GM18502 (cell line): ENCODE data around the gene CDKN1C.
A peak's percentile ranks its signal among the peaks of the same experiment; 100 is the strongest.

Experiments used
- ATAC-seq: cut with Tn5 transposase; IDR thresholded peaks from one replicate; pipeline ENCODE4 v1.9.1; 2021; ENCODE audit warnings: mild to moderate bottlenecking; ENCODE audit not compliant: unreplicated experiment, poor library complexity

The CDKN1C gene

DNA sequence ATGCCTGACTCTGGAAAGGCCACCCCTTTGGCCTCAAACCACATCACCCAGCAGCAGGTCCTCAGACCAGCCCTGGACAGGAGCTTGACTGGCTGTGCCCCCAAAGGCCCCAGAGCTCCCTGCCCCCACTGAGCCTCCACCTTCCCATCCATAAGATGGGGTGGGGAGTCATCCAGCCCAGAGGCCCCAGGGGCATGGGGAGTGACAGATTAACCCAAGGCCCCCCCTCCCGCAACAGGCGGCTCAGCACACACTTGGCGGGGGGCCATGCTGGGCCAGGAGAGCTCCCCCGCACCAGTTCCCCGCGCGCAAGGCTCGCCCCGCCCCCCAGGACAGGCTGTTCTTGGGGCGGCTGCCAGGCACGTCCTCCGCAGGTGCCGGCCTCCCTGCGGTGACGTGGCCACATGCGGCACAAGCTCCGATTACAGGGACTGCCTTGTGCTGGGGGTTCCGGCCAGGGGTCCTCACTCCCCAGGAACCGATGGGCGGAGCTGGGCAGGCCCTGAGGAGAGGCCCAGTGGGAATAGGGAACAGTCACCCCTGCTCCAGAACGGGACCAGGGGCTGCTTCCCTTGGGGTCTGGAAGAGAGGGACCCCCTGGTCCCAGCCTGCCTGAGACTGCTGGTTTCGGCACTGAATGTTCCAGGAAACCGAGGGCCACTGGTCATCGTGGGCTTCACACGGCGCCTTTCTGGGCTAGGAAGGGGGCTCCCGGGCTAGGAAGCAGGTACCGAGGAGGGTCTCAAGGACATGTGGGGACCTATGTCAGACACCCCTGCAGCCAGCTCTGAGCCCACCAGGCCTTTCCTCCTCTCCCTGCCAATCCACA lies 5.1 kb upstream of the CDKN1C start:
- no peak for ATAC-seq

DNA sequence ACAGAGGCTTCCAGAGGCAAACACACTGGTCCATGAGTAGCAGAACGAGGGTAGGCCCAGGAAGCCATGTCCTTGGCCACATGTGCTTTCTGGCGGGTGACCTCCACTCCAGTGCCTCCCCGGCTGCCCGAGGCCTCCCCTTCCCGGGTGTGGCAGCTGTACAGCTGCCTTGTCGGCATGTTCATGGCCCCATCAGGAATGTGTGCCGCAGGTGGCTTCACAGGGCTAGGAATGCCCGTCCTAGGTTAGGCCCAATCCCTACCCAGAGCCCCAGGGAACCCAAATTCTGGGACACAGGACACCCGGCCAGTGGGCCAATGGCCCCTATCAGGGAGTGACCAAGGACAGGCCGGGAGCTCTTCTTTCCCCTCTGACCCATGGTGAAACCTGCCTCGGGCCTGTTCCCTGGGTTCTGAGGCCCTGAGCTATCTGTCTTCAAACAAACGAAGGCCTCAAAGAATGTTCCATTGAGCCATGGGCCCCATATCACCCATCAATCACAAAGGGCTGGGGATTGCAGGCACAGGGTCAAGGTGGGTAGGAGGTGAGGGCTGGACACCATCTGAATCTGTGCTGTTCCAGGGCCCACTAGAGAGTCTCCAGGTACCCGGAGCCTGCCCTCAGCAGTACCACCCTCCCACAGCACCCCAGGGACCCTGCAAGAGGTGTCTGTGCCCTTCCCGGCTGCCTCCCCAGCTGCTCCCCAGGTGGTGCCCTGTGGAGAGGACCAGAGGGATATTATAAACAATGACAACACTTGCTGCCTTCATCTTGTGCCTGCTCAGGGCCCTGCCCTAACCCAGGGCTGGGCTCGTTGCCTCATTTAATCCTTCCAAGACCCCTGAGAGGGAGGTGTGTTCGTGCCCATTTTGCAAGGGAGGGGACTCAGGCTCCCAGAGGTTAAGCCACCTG lies 4.0 kb upstream of the CDKN1C start:
- no peak for ATAC-seq

GRCh38 chr11:2888266-2888968 lies 2.8 kb upstream of the CDKN1C start:
- ATAC-seq = no peak

DNA sequence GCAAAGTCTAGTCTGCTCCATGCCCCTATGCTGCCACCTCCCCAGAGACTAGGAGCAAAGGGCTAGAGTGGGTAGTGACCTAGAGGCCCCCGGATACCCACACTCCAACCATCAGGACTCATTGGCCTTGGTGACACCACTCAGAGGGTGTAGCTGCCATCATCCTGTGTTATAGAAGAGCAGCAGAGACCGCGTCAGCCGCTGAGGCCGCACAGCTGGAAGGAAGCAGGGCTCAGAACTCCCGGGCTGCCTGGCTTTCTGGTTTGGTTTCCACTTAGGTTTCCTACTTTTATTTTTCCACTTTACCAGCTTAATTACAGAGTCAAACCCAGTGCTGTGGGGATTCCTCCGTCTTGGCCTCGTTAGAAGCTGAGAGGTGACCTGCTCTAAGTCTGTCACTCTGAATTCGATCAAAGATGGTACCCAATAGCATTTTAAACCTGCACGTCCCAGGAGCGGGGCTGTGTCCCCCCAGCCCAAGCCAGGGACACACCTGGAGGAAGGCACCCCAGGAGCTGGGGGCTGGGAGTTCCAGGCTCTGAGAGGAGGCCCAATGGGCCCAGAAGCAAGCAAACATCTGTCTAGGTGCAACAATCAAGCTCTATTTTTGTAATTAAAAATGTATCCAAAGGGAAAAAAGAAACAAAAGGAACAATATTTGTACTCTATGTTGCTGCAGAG lies 2.1 kb upstream of the CDKN1C start:
- ATAC-seq = no peak

- no peak for ATAC-seq
Measured at GRCh38 chr11:2886936-2887335, 1.4 kb upstream of the CDKN1C start.

DNA sequence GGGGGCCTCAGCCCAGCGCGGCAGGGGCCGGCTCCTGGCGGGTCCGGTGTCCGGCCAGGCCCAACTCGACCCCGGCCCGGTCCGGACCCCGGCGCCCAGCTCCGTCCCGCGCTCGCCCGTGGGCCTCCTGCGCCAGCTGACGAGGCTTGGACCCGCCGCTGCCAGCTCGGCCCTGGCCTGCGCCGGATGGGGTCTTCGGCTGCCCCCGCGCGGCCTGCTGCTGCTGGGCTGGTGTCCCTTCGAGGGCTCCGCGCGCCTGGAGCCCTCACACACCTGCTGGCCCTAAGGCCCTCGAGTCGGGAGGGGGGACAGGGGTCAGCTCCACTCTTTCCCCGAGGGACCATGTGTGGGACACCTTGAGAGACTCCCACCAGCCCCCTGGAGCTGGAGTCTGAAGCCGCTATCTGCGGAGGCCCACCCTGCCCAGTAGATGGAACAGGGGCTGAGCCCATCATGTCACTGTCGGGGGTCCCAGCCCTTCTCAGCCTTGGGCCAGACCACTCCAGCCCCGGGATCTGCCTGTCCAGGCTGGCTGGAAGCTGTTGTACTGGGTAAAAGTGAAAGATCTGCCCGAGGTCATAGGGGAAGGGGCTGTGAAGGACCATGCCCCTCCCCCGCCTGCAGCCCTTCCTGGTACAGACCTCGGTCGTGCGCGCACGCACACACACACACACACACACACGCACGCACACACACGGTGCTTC lies 768 bp upstream of the CDKN1C start:
- ATAC-seq = peak; percentile 9

GRCh38 chr11:2885017-2885677 lies 428 bp downstream of the CDKN1C start:
- ATAC-seq = peak; percentile 7

DNA sequence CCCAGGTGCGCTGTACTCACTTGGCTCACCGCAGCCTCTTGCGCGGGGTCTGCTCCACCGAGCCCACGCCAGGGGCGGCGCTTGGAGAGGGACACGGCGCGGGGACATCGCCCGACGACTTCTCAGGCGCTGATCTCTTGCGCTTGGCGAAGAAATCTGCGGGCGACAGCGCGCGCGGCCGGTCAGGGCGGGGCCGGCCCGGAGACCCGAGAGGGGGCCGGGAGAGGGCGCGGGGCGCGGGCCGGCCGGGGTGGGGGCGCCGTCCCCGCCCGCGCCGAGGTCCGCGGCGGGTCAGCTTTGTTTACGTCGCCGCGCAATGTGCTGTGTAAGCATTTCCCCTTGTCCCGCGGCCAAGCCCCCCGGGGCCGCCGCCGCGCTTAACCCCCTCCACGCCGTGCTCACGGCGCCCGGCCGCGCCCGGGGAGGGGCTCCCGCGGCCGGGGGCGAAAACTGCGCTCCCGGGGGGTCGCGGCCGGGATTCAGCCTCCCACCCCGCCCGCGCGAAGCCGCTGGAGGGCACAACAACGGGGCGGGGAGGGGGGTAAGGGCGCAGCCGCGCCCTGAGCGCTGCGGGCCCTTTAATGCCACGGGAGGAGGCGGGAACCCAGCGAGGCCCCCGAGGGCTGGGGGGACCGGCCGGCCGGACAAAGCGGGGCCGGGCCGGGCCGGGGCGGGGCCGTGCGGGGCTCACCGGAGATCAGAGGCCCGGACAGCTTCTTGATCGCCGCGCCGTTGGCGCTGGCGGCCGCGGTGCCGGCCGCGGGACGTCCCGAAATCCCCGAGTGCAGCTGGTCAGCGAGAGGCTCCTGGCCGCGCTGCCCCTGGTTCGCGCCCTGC lies 1.4 kb downstream of the CDKN1C start:
- no peak for ATAC-seq

GRCh38 chr11:2883640-2883978 lies 2.0 kb downstream of the CDKN1C start:
- ATAC-seq = no peak

DNA sequence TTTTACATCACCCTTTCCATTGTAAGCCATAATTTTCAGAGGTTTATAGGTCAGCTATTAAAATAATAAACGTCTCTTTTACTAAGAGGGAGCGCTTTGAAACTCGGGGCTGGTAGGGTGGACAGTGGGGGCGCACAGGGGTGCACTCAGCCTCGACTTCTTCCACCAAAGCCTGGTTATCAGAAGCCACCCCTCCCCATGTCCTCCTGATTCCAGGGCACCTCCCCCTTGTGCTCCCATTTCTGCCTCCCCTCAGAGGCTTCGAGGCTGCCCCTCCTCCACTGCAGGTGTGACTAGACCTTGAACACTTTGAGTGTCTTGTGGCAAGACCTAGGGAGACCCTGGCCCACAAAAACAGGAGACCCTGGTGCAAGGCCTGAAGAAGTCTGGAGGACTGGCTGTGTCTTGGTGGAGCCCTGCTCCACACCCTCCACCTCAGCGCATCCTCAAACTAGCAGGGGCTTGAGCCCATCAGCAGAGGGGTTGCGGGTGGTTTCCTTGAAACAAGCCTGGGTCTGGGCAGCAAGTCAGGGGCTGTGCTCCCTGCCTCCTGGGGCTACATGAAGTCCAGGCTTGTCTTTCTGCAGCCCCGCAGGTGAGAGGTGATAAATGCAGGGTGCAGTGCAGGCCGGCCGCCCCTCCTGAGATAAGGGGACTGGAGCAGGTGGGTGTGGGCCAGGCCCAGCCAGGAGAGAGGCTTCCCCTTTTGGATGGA lies 3.0 kb downstream of the CDKN1C start:
- no peak for ATAC-seq

DNA sequence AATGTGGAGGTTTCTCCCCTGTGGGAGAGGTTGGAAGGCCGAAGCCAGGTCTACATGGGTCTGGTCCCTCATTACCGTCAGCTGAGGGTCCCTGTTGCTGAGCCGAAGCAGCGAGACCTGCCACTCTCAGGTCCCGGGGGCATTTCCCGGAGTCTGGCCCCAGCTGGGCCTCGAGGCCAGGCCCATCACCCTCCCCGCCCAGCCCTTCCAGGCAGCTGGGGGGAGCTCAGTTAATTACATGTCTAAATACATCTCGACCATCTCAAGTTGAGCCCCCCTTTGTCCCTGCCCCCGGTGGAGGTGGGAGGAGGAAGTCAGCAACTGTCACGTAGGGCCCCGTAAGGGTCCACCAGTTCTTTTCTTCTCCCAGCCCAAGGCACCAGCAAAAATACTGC lies 3.6 kb downstream of the CDKN1C start:
- ATAC-seq = no peak

DNA sequence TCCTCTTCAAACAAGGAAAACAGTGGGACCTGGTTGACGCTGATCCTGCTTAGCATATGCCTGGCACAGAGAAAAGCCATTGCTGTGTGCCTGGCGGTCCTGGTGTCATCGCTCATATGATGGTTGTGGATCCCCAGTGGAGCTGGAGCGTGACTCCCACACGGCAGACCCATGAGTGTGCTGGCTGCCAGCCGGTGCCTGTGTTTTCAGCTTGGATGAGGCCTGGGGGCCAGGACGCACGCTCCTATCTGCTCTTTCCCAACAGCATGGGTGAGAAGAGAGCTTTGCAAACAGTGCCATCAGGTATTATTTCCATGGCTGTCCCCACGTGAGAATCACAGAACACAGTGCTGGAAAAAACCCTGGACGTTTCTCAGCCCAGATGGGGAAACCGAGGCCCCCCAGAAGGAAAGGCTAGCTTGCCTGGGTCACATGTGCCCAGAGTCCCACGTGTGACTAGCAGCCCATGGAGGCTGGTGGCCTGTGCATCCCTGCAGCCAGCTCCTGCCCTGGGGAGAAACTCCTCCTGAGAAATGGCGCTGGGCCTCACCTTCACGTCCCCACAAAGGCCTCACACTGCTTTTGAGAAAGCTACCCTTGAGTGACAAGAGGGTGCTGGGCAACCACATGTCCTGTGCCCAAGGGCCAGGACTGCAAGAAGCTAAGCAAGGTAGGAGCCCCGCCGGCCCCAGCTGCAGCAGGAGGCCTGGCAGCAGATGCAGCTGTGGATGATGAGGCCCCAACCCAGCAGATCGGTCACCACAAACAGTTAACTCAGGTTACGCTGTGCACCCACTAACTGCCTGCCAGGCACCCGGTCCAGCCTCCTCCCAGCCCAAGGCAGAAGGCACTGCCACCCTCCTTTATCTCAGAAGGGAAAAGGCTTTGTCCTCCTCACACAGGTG lies 4.2 kb downstream of the CDKN1C start:
- ATAC-seq = no peak

DNA sequence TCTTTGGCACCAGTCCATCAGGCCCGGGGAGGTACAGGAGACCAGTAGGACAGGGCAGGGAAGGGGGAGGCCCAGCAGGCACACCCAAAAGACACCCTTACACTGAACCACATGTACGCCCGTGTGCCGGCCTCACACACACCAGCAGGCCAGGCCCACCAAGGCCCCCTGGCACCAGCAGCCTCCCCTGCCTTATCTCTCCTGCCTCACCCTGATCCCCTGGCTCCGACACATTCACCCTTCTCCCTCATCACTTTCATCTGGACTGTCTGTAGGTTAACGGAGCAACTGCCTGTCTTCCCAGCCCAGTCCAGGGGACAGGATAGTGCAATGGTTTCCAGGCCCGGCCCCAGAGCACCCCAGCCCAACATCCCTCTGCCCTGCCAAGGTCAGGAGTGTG lies 4.9 kb downstream of the CDKN1C start:
- ATAC-seq = no peak

DNA sequence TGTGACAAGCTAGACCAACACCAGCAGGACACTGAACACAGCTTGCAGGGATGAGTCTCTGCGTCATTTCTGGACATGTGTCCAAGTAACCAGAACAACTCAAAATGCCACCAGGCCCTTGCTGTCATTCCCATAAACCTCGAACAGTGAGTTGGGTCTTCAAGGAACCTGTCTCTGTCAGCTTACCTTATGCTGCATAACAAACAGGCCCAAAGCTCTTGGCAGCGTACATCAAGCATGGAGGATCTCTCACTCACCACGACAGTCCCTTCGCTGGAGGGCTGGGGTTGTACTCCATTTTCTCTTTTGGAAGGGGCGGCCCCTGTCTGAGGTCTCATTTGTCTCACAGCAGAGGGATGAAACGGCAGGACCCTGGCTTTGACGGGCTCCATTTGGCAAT lies 6.8 kb downstream of the CDKN1C start:
- ATAC-seq = no peak

- ATAC-seq = no peak
Measured at GRCh38 chr11:2877474-2877873, 8.1 kb downstream of the CDKN1C start.

DNA sequence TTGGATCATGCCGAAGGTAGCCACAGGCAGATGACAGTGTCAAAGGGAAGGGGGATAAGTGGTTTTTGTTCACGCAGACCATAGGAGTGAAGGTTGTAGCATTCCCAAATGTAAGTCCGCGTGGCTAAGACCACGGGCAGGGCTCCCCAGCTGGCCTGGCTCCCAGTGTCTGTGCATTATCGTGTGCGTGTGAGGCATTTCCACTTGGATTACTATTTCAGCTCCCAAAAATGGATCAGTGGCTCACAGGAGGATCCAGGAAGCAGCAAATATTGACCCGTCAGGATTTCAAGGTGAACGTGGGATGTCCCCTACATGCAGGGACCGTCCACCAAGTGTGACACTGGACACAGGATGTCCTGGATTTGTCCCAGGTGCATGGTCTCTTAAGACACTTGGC lies 10.6 kb downstream of the CDKN1C start:
- ATAC-seq = no peak
